ENCODE data around the gene ZKSCAN1.
"Not testable (repeated sequence)": the region's sequence is repeated elsewhere in the genome, so short reads cannot be mapped to it uniquely, and the experiment has no call there.

The ZKSCAN1 gene

DNA sequence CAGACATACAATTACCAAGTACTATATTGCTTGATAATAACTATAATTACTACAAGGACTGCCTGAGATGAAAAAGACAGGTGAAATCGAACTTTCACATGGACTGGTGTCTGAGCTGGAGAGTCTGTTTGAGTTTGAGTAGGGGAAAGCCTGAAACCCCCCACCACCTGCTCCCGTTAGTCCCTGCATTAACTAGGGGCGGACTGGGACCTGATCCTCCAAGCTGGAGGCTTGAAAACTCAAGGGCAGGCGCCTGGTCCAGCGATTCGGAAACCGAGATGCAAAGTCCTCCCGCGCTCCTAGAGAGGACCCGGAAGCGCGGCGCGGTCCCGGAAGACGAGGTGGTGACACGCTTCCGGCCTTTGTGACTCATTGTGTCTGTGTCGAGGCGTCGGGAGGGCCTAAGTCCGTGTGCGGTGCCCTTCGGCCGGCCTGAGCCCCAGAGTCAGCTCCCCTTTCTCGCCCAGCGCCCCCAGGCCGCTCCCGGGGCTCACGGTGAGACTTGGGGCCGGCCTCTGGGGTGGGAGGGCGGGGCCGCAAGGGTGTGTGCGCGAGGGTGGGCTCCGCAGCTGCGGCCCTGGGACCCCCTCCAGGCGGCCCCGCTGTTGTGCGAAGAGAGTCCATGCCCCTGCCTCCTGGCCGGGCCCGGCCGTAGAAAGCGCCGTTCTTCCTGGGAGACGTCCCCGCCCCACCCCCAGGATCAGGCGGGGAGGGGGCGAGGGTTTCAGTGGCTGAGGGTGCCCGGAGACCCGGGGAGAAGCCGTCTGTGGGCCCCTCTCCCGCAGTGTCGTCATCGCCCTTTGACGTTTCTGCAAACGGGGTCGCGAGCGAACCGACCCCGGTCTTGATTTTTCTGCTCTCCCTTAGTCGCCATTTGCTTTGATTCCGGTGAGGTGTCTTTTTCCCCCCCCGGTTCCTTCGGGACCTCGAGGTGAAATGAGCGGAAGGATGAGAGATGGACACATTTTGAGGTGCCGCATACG is at the start of gene ZKSCAN1:
ZKSCAN1 (plus strand) TSS at position 365 of the 983 bp plus-strand sequence. CDS start 7,911 bp downstream, outside the sequence.
- TF ChIP-seq CTCF (conservative IDR thresholded peaks at IDR 0.05), result no peak
- peak within 1 kb of the TSS; percentile 95 for H3K27ac ChIP-seq

- TF ChIP-seq CTCF (conservative IDR thresholded peaks at IDR 0.05), result no peak
- no peak overlapping the region for H3K27ac ChIP-seq
Observed at GRCh38 chr7:99969298-99969697, 46.1 kb upstream of the ZKSCAN1 start.

DNA sequence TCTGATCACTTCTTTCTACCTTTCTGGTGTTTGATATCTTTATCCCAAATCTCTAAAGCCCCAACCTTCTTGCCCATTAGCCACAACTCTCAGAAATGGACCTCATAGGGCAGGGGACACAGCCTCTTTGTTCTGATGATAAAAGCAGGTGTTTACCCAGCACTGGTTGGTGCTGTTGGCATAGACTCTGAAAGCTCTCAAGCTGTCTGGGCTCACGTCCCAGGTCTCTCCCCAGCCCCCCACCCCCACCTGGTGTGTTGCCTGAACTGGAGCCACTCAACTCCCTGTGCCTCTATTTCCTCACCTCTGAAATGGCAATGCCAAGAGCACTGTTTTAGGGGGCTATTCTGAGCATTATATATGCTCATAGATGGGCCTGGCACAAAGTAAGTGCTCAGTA is 45.6 kb upstream of the ZKSCAN1 start:
- not testable (repeated sequence) for H3K27ac ChIP-seq

DNA sequence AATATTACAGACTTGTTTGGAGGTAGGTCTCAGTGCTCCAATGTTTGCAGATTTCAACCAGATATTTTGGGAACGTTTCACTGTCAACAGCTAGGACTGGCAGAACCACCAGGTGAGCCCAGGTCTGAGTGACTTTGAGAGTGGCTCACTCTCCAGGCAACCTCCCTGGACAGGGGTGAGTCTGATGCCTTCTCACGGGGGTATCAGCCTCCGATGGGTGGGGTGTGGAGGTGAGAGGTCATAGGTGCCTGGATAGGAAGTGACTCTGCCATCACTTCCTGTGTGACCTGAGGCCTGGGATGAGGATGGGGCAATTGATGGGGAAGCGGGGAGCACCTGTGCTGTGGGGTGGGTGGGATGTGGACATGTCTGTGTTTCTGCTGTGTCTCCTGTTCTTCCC is 44.2 kb upstream of the ZKSCAN1 start:
- no peak overlapping the region for H3K27ac ChIP-seq

DNA sequence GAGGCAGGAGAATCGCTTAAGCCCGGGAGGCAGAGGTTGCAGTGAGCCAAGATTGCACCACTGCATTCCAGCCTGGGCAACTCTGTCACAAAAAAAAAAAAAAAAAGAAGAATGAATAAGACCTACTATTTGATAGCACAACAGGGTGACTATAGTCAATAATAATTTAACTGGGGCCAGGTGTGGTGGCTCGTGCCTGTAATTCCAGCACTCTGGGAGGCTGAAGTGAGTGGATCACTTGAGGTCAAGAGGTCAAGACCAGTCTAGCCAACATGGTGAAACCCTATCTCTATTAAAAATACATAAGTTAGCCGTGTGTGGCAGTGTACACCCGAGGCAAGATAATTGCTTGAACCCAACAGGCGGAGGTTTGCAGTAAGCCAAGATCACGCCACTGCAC is 41.6 kb upstream of the ZKSCAN1 start:
- not testable (repeated sequence) for H3K27ac ChIP-seq

More for the DNA sequence above, 44.2 kb upstream of the ZKSCAN1 start:
- TF ChIP-seq CTCF (conservative IDR thresholded peaks at IDR 0.05), result no peak

GRCh38 chr7:99974681-99975080 is 40.7 kb upstream of the ZKSCAN1 start:
- no peak overlapping the region for H3K27ac ChIP-seq
- TF ChIP-seq CTCF (conservative IDR thresholded peaks at IDR 0.05), result no peak

DNA sequence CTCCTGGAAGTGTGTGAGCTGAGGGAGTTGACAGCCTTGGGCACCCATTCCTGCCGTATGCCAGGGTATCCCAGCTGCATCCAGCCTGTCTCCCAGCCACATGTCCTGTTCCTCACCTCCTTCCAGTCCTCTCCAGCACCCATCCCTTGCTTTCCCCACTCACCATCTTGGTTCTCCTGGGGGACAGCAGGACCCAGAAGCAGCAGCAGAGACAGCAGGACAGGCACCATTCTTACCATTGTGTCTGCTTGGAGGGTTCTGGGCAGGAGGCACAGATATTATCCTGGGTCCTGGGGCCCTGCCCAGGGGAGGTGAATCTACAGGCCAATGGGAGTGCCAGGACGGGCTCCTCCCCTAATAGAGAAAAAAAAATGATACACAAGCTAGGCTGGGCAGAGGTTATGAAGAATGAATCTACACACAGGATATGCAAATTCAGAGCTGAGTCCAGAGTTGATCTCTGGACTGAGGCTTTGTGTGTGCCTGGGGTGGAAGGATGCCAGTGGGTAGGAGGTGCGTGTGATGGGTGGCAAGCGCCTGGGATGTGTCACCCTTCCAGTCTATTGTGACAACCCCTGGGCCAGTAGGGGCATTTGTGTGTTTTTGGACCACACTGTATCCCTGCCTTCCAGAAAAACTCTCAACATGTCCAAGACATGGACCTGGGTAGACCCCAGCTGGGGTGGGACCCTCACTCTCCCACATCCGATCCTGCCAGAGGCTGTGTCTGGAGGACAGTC is 39.4 kb upstream of the ZKSCAN1 start, which contains the start of gene AZGP1:
AZGP1 (minus strand) TSS at position 250 of the 740 bp plus-strand sequence; CDS start at position 239, 11 bp downstream.
- no peak for TF ChIP-seq CTCF (conservative IDR thresholded peaks at IDR 0.05)
- no peak within 1 kb of the TSS for H3K27ac ChIP-seq

DNA sequence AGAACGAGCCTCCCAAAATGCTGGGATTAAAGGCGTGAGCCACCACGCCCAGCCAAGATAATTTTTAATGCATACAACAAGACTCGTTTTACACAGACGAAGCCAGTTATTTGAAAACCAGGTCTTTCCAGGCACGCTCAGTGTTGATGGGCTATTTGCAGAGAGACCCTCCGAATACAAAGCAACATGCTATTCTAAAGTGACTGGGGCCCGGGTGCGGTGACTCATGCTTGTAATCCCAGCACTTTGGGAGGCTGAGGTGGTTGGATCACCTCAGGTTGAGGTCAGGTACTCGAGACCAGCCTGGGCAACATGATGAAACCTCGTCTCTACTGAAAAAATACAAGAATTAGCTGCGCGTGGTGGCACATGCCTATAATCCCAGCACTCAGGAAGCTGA is 38.8 kb upstream of the ZKSCAN1 start:
- no peak for TF ChIP-seq CTCF (conservative IDR thresholded peaks at IDR 0.05)
- no peak overlapping the region for H3K27ac ChIP-seq
